ENCODE results near the gene RPTOR. TPM values are rescaled to one million over a fixed set of nuclear protein-coding genes. Genes with fewer than 3 reads are reported as not detected.

The RPTOR gene
- total and polyA plus RNA-seq, 4 experiments from 2014 or later, result 2.4 to 51.8 (median 29.6) TPM

DNA sequence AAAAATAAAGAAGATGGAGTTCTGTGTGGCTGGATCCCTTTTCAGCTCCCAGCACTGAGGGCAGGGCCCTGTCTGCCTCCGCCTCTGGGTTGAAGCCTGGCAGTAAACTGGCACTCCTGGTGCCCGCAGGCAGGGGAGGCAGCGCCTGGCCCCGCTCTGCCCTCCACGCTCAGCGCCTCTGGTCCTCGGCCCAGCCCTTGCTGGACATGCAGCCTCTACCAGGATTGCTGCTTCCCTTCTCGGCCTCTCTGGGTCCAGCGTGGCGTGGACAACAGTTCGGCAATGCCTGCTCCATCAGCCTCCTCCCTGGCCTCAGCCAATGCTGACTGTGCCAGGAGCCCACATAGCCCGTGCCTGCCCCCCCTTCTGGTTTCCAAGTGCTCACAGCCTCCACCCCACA lies 362.6 kb downstream of the RPTOR start:
- Mint-ChIP-seq H3K9me3 (no peaks in the 10 kb centered on the region), H3K27ac (no peak overlapping the region), H3K4me3 (no peak overlapping the region), H3K27me3 (no peaks in the 10 kb centered on the region), H3K4me1 (peaks cover 0 to under 1% (median 0%) of the 10 kb centered on the region in 4 donors), H3K36me3 (peaks cover 28 to 33% of the 10 kb centered on the region in 2 donors)
- DNase-seq, result no peak
- no peaks in the 10 kb centered on the region for H3K27me3 ChIP-seq (ENCODE audit: insufficient read depth, low read length)
- CTCF ChIA-PET (ENCODE audit: partially characterized antibody), result interaction anchor here (0.6 kb wide), 1 partner anchor 8 kb away, joined by 3 read pairs; no protein-coding TSS in a partner anchor
- H3K9me3 ChIP-seq (ENCODE audit: control insufficient read depth in 1 of 2, low read length in 2 of 2), result no peaks in the 10 kb centered on the region
- POLR2A ChIA-PET (ENCODE audit: partially characterized antibody), result no interaction called here
- no peaks in the 10 kb centered on the region for H3K4me1 ChIP-seq (ENCODE audit: insufficient read depth, low read length)
- no peak overlapping the region for H3K27ac ChIP-seq (ENCODE audit: low read depth, low read length)
- no peak overlapping the region for H3K4me3 ChIP-seq (ENCODE audit: low read length in 2 of 2)
- peaks cover 15% of the 10 kb centered on the region for H3K36me3 ChIP-seq (ENCODE audit: insufficient read depth, low read length)
- intact Hi-C loops (cut with micrococcal nuclease), result no loop called here

GRCh38 chr17:80908211-80908610 lies 363.6 kb downstream of the RPTOR start:
- Histone ChIP-seq H3K4me3 (ENCODE audit: low read length in 2 of 2) (no peak overlapping the region), H3K4me1 (ENCODE audit: insufficient read depth, low read length) (no peaks in the 10 kb centered on the region), H3K27me3 (ENCODE audit: insufficient read depth, low read length) (no peaks in the 10 kb centered on the region), H3K27ac (ENCODE audit: low read depth, low read length) (no peak overlapping the region), H3K36me3 (ENCODE audit: insufficient read depth, low read length) (peaks cover 15% of the 10 kb centered on the region), H3K9me3 (ENCODE audit: control insufficient read depth in 1 of 2, low read length in 2 of 2) (no peaks in the 10 kb centered on the region)
- H3K27ac Mint-ChIP-seq, result no peak overlapping the region
- CTCF ChIA-PET (ENCODE audit: partially characterized antibody), result interaction anchor here (1.0 kb wide), 1 partner anchor 22 kb away, joined by 3 read pairs; no protein-coding TSS in a partner anchor
- no peaks in the 10 kb centered on the region for H3K4me1 Mint-ChIP-seq
- POLR2A ChIA-PET (ENCODE audit: partially characterized antibody), result no interaction called here
- intact Hi-C loops (cut with micrococcal nuclease), result no loop called here
- H3K36me3 Mint-ChIP-seq, result peaks cover 32 to 33% of the 10 kb centered on the region in 2 donors
- no peaks in the 10 kb centered on the region for H3K9me3 Mint-ChIP-seq
- no peak overlapping the region for H3K4me3 Mint-ChIP-seq
- DNase-seq, result no peak
- no peaks in the 10 kb centered on the region for H3K27me3 Mint-ChIP-seq

GRCh38 chr17:80908776-80909175 lies 364.1 kb downstream of the RPTOR start:
- DNase-seq, result no peak
- peaks cover 33% of the 10 kb centered on the region in 2 donors for H3K36me3 Mint-ChIP-seq
- CTCF ChIA-PET (ENCODE audit: partially characterized antibody), result interaction anchor here (0.8 to 2.3 kb wide), 4 partner anchors 9 to 454 kb away, joined by 3 to 10 read pairs (median 3); no protein-coding TSS in a partner anchor

DNA sequence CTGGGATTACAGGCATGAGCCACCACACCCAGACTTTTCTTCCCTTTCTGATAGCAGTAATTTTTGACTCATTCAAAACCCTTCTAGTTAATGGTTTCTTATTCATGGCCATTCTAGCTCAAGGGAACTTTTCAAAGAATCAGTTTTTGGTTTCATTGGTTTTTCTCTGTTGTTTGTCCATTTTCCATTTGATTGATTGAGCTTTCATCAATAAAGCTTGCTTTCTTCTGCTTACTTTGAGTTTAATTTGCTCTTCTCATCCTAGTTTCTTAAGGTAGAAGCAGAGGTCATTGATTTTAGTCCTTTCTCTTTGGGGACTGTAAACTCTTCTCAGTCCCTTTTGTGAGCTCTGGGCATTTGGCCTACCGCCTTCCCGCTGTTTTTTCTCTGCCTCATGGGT lies 365.0 kb downstream of the RPTOR start:
- ChIA-PET CTCF (ENCODE audit: partially characterized antibody) (interaction anchor here (1.0 to 2.3 kb wide), 3 partner anchors 10 to 482 kb away, joined by 3 to 10 read pairs (median 4); no protein-coding TSS in a partner anchor), POLR2A (ENCODE audit: partially characterized antibody) (interaction anchor here (1.0 kb wide), 1 partner anchor 34 kb away, joined by 3 read pairs; no protein-coding TSS in a partner anchor)
- DNase-seq, result no peak
- H3K27ac ChIP-seq (ENCODE audit: low read depth, low read length), result no peak overlapping the region
- no peaks in the 10 kb centered on the region for H3K9me3 ChIP-seq (ENCODE audit: control insufficient read depth in 1 of 2, low read length in 2 of 2)
- no peak overlapping the region for H3K4me3 ChIP-seq (ENCODE audit: low read length in 2 of 2)
- intact Hi-C loops (cut with micrococcal nuclease), result no loop called here
- Mint-ChIP-seq H3K36me3 (peaks cover 31 to 35% of the 10 kb centered on the region in 2 donors), H3K4me3 (no peak overlapping the region), H3K9me3 (no peaks in the 10 kb centered on the region), H3K4me1 (no peaks in the 10 kb centered on the region), H3K27me3 (no peaks in the 10 kb centered on the region), H3K27ac (peak overlapping the region in 1 of 7 donors; percentile 55)
- peaks cover 15% of the 10 kb centered on the region for H3K36me3 ChIP-seq (ENCODE audit: insufficient read depth, low read length)
- H3K27me3 ChIP-seq (ENCODE audit: insufficient read depth, low read length), result no peaks in the 10 kb centered on the region
- H3K4me1 ChIP-seq (ENCODE audit: insufficient read depth, low read length), result no peaks in the 10 kb centered on the region

More at GRCh38 chr17:80908776-80909175, 364.1 kb downstream of the RPTOR start:
- Histone ChIP-seq H3K4me1 (ENCODE audit: insufficient read depth, low read length) (no peaks in the 10 kb centered on the region), H3K9me3 (ENCODE audit: control insufficient read depth in 1 of 2, low read length in 2 of 2) (no peaks in the 10 kb centered on the region), H3K27me3 (ENCODE audit: insufficient read depth, low read length) (no peaks in the 10 kb centered on the region), H3K36me3 (ENCODE audit: insufficient read depth, low read length) (peaks cover 15% of the 10 kb centered on the region), H3K4me3 (ENCODE audit: low read length in 2 of 2) (no peak overlapping the region), H3K27ac (ENCODE audit: low read depth, low read length) (no peak overlapping the region)
- H3K9me3 Mint-ChIP-seq, result no peaks in the 10 kb centered on the region
- no peaks in the 10 kb centered on the region for H3K27me3 Mint-ChIP-seq
- H3K4me1 Mint-ChIP-seq, result no peaks in the 10 kb centered on the region
- intact Hi-C loops (cut with micrococcal nuclease), result no loop called here
- H3K4me3 Mint-ChIP-seq, result no peak overlapping the region
- peak overlapping the region in 1 of 7 donors; percentile 6 for H3K27ac Mint-ChIP-seq
- POLR2A ChIA-PET (ENCODE audit: partially characterized antibody), result interaction anchor here (1.0 kb wide), 1 partner anchor 35 kb away, joined by 3 read pairs; no protein-coding TSS in a partner anchor

- Histone ChIP-seq H3K36me3 (ENCODE audit: insufficient read depth, low read length) (peaks cover 15% of the 10 kb centered on the region), H3K9me3 (ENCODE audit: control insufficient read depth in 1 of 2, low read length in 2 of 2) (no peaks in the 10 kb centered on the region), H3K27ac (ENCODE audit: low read depth, low read length) (no peak overlapping the region), H3K27me3 (ENCODE audit: insufficient read depth, low read length) (no peaks in the 10 kb centered on the region), H3K4me3 (ENCODE audit: low read length in 2 of 2) (no peak overlapping the region), H3K4me1 (ENCODE audit: insufficient read depth, low read length) (no peaks in the 10 kb centered on the region)
- peaks cover 29 to 35% of the 10 kb centered on the region in 2 donors for H3K36me3 Mint-ChIP-seq
- H3K27me3 Mint-ChIP-seq, result no peaks in the 10 kb centered on the region
- H3K4me1 Mint-ChIP-seq, result no peaks in the 10 kb centered on the region
- ChIA-PET CTCF (ENCODE audit: partially characterized antibody) (interaction anchor here (1.0 to 2.3 kb wide), 3 partner anchors 10 to 483 kb away, joined by 3 to 10 read pairs (median 4); no protein-coding TSS in a partner anchor), POLR2A (ENCODE audit: partially characterized antibody) (no interaction called here)
- no peak overlapping the region for H3K4me3 Mint-ChIP-seq
- DNase-seq, result no peak
- intact Hi-C loops (cut with micrococcal nuclease), result no loop called here
- H3K27ac Mint-ChIP-seq, result peak overlapping the region in 1 of 7 donors; percentile 55
- no peaks in the 10 kb centered on the region for H3K9me3 Mint-ChIP-seq
These were observed 365.4 kb downstream of the RPTOR start for GRCh38 chr17:80910043-80910442.

DNA sequence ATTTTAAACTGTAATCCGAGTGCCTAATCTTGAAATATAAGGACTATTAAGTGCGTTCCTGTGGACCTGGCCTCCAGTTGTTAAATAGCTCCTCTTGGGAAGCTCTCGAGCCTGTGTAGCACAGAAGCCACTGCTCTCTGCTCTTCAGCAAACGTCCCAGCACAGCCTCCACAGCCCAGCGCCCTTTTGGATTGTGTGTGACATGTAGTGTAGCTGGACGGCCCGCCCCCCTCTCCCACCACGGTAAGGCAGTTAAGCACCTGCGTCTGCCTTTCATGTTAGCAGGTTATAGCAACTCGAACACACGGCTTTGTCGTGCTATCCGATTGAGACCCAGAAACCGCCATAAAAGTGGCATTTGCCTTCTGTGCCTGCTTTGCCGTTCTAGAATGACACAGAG lies 367.8 kb downstream of the RPTOR start:
- no peak overlapping the region for H3K27ac Mint-ChIP-seq
- H3K4me1 Mint-ChIP-seq, result no peaks in the 10 kb centered on the region
- Histone ChIP-seq H3K27me3 (ENCODE audit: insufficient read depth, low read length) (no peaks in the 10 kb centered on the region), H3K9me3 (ENCODE audit: control insufficient read depth in 1 of 2, low read length in 2 of 2) (no peaks in the 10 kb centered on the region), H3K36me3 (ENCODE audit: insufficient read depth, low read length) (peaks cover 8% of the 10 kb centered on the region), H3K4me3 (ENCODE audit: low read length in 2 of 2) (no peak overlapping the region), H3K4me1 (ENCODE audit: insufficient read depth, low read length) (no peaks in the 10 kb centered on the region), H3K27ac (ENCODE audit: low read depth, low read length) (no peak overlapping the region)
- no peaks in the 10 kb centered on the region for H3K9me3 Mint-ChIP-seq
- intact Hi-C loops (cut with micrococcal nuclease), result no loop called here
- no peaks in the 10 kb centered on the region for H3K27me3 Mint-ChIP-seq
- H3K4me3 Mint-ChIP-seq, result no peak overlapping the region
- POLR2A ChIA-PET (ENCODE audit: partially characterized antibody), result no interaction called here
- H3K36me3 Mint-ChIP-seq, result peaks cover 28 to 33% of the 10 kb centered on the region in 2 donors
- DNase-seq, result no peak
- CTCF ChIA-PET (ENCODE audit: partially characterized antibody), result interaction anchor here (1.1 to 1.2 kb wide), 2 partner anchors 337 to 339 kb away, joined by 3 read pairs; no protein-coding TSS in a partner anchor

DNA sequence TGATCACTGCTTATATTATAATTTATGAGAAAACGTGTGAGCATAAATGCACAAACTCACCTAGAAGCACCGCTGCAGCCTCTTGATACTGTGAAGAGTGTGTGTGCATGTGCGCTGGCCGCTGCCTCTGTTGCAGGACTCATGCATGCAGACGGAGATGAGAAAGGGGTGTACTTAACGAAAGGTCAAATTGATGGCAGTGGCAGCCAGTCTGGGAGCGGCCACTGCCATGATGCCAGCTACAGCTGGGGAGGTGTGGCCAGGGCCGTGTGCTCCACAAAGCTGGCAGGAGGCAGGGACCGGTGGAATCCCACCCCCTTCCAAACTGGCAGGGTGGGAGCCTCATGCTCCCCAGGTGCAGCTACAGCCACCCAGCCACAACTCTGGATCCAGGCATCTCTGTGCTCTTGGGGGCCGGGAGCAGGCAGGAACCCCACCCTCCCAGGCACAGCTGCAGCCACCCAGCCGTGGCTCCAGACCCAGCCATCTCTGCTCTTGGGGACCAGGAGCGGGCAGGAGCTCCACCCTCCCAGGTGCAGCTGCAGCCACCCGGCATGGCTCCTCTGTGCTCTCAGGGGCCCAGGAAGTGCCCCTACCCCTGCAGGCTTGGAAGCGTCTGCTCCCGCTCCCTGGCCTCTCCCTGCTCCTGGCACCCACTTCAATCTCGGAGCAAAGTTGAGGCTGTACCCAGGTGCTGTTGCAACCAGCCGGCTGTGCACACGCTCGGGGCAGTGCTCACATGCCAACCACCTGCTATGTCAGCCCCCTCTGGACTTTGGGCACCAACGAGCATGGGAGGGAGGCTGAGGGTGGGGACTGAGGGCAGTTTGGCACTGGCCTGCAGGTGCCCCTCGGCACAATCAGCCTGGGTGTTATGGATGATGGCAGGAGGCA lies 369.5 kb downstream of the RPTOR start:
- Mint-ChIP-seq H3K4me3 (no peak overlapping the region), H3K27me3 (no peaks in the 10 kb centered on the region), H3K27ac (no peak overlapping the region), H3K36me3 (peaks cover 25 to 40% of the 10 kb centered on the region in 2 donors), H3K9me3 (no peaks in the 10 kb centered on the region), H3K4me1 (no peaks in the 10 kb centered on the region)
- intact Hi-C loops (cut with micrococcal nuclease), result no loop called here
- H3K9me3 ChIP-seq (ENCODE audit: control insufficient read depth in 1 of 2, low read length in 2 of 2), result no peaks in the 10 kb centered on the region
- no peak overlapping the region for H3K4me3 ChIP-seq (ENCODE audit: low read length in 2 of 2)
- H3K36me3 ChIP-seq (ENCODE audit: insufficient read depth, low read length), result peaks cover 8% of the 10 kb centered on the region
- ChIA-PET CTCF (ENCODE audit: partially characterized antibody) (no interaction called here), POLR2A (ENCODE audit: partially characterized antibody) (no interaction called here)
- H3K4me1 ChIP-seq (ENCODE audit: insufficient read depth, low read length), result no peaks in the 10 kb centered on the region
- H3K27me3 ChIP-seq (ENCODE audit: insufficient read depth, low read length), result no peaks in the 10 kb centered on the region
- no peak for DNase-seq
- H3K27ac ChIP-seq (ENCODE audit: low read depth, low read length), result no peak overlapping the region

Measured in CD4-positive, alpha-beta memory T cell (primary cell).